Colonic mucosa (tissue), 4 donors: ENCODE results near the gene PANX2. TPM values are rescaled to one million over a fixed set of nuclear protein-coding genes. Genes with fewer than 3 reads are reported as not detected.

ENCODE experiments used
- DNase-seq: peaks from one replicate; pipeline ENCODE4 v3.0.0-alpha.2; 2020
- H3K27ac ChIP-seq: fragments of 200-600 bp; one replicate; pipeline ENCODE4 v1.8.0; 2021
- H3K27me3 ChIP-seq: fragments of 200-600 bp; one replicate; pipeline ENCODE4 v1.8.0; 2021
- H3K36me3 ChIP-seq: fragments of 200-600 bp; one replicate; pipeline ENCODE4 v1.8.0; 2021
- H3K4me1 ChIP-seq: fragments of 200-600 bp; one replicate; pipeline ENCODE4 v1.8.0; 2021; ENCODE audit warnings: mild to moderate bottlenecking
- H3K4me3 ChIP-seq: fragments of 200-600 bp; one replicate; pipeline ENCODE4 v1.8.0; 2021
- H3K9ac ChIP-seq, 2 donors: one replicate each; pipeline ENCODE4 v1.7.0; 2013; ENCODE audit warnings: control low read depth in 2 of 2, low read depth in 2 of 2, low read length in 2 of 2
- H3K9me3 ChIP-seq: fragments of 200-600 bp; one replicate; pipeline ENCODE4 v1.8.0; 2021
- CTCF ChIP-seq: fragments of 200-600 bp; IDR thresholded peaks from one replicate; pipeline ENCODE4 v1.8.0; 2022; ENCODE audit warnings: antibody characterized with exemption, mild to moderate bottlenecking
- intact Hi-C: fragments of 100-400 bp; cut with DNase I; formaldehyde crosslinking; loops from one replicate; pipeline ENCODE4 v1.14.1; 2022
- total RNA-seq, 2 donors: library from RNA; stranded (reverse); fragmentation: NEBNext Ultra II Directional in 1 of 2; extraction: Animal tissue kit (Norgen Biotek cat#: 25700) in 1 of 2; gene quantifications; one replicate each; pipeline ENCODE4 v1.2.1, GENCODE V29; 2021
- donor health status: healthy.
- donor health status: DM: no; HTN: no; CAD: no.
- donor health status: DM: no; HTN: no; CAD: no.

The PANX2 gene
- total RNA-seq, 2 donors from 2014 or later: not detected

- H3K36me3 ChIP-seq: peaks cover 13% of the 10 kb centered on the region
- no peaks in the 10 kb centered on the region for H3K4me1 ChIP-seq
- H3K4me3 ChIP-seq: no peak overlapping the region
- no peak for DNase-seq
- no peaks in the 10 kb centered on the region for H3K27me3 ChIP-seq
- no peak overlapping the region for H3K27ac ChIP-seq
- no peaks in the 10 kb centered on the region for H3K9me3 ChIP-seq
- intact Hi-C loops: no loop called here
- TF ChIP-seq CTCF: no peak
- H3K9ac ChIP-seq: no peak overlapping the region
Observed at GRCh38 chr22:50218153-50218995, 47.8 kb downstream of the PANX2 start.

DNA sequence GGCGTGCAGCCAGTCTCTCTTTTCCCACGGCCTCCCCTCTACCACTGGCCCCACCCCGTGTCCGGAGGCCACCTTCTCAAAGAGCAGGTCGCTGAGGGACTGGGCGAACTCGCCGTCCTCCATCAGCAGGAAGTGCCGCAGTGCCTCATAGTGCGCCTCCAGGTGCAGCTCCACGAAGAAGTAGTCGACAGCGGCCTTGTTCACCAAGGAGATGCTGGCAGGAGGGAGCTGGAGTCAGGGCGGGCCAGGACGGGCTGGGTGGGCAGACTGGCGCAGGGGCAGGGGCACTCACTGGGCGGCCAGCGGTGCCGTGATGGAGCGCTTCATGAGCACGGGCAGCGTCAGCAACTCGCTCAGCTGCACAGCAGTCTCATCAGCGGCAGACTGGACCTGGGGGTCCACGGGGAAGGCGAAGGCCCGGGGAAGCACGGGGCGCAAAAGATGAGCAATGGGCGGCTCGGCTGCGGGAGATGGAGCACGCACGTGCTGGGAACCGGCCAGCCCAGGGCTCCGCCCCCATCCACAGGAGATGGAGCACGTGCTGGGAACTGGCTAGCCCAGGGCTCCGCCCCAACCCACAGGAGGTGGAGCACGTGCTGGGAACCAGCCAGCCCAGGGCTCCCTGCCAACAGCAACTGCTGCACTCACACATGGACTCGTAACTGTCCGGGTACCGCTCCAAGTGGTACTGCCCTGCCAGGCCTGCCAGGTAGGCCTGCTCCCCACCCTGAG is 48.6 kb downstream of the PANX2 start:
- Histone ChIP-seq H3K27me3 (no peaks in the 10 kb centered on the region), H3K27ac (no peak overlapping the region), H3K9me3 (no peaks in the 10 kb centered on the region), H3K36me3 (peaks cover 13% of the 10 kb centered on the region), H3K4me3 (no peak overlapping the region), H3K4me1 (no peaks in the 10 kb centered on the region), H3K9ac (no peak overlapping the region)
- DNase-seq: peak; percentile 91
- no peak for TF ChIP-seq CTCF
- intact Hi-C loops: no loop called here

DNA sequence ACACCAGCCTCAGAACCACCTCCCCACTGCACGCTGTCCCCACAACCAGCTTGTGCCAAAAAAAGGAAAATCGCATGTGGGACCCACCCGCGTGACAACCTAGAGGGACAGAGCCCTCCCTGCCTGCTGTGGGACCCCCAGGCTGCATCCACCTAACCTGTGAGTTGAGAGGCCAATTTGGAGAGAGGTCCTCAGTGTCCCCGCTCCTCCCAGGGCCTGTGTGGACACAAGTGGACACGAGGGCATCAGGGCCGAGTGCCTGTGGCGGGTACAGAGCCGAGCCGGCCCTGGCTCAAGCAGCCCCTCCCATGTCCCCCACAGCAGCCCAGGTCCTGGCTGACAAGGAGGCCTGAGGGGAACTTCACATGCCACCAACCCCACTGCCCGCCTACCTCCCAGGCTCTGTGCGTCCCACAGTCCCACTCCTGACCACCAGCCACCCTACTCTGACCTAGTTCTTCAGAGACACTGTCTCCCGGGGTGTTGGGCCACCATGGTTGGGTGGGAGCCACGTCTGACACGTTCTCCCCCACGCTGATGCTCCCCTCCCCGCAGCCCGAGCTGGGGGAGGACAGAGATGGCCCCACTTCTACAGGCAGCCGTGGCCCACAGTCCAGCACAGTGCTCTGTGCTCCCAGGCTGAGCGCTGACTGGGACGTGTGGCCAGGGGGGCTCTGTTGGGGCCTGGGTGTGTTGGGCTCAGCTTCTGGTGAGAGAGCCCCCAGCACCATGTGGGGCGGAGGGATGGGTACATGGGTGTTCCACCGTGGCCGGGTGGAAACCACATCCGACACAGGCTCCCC is 49.5 kb downstream of the PANX2 start:
- Histone ChIP-seq H3K4me3 (no peak overlapping the region), H3K36me3 (peaks cover 13% of the 10 kb centered on the region), H3K9me3 (no peaks in the 10 kb centered on the region), H3K4me1 (no peaks in the 10 kb centered on the region), H3K27ac (no peak overlapping the region), H3K27me3 (no peaks in the 10 kb centered on the region), H3K9ac (no peak overlapping the region)
- intact Hi-C loops: no loop called here
- no peak for DNase-seq
- TF ChIP-seq CTCF: no peak

DNA sequence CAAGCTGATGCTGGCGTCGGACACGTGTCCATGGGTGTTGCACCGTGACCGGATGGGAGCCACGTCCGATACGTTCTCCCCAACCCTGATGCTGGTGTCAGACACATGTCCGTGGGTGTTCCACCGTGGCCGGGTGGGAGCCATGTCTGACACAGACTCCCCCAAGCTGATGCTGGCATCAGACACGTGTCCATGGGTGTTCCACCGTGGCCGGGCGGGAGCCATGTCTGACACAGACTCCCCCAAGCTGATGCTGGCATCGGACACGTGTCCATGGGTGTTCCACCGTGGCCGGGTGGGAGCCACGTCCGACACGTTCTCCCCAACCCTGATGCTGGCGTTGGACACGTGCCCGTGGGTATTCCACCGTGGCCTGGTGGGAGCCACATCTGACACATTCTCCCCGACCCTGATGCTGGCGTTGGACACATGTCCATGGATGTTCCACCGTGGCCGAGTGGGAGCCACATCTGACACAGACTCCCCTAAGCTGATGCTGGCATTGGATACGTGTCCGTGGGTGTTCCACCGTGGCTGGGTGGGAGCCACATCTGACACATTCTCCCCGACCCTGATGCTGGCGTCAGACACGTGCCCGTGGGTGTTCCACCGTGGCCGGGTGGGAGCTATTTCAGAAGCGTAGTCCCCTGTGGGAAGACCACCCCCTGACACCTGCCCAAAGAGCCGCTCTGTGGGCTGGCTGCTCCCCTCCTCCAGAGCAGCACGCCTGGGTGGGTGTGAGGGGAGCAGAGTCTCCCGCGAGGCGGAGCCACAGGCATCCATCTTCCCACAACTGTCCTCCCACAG is 50.3 kb downstream of the PANX2 start:
- Histone ChIP-seq H3K4me3 (no peak overlapping the region), H3K9me3 (no peaks in the 10 kb centered on the region), H3K27me3 (no peaks in the 10 kb centered on the region), H3K4me1 (no peaks in the 10 kb centered on the region), H3K36me3 (peaks cover 13% of the 10 kb centered on the region), H3K27ac (no peak overlapping the region), H3K9ac (no peak overlapping the region)
- intact Hi-C loops: no loop called here
- no peak for DNase-seq
- no peak for TF ChIP-seq CTCF
